Measurements from ENCODE around the gene NTSR1.

GRCh38 chr20:62744741-62745191 lies 36.1 kb downstream of the NTSR1 start:
- TF ChIP-seq CTCF (conservative IDR thresholded peaks at IDR 0.05; ENCODE audit: low read depth, low read length), result no peak
- no peak for TF ChIP-seq EZH2 (IDR thresholded peaks at IDR 0.05; ENCODE audit: low read length, unreplicated experiment)
- TF ChIP-seq EZH2phosphoT487 (IDR thresholded peaks at IDR 0.05; ENCODE audit: borderline replicate concordance, low read length), result no peak
